SK-MEL-5 (cell line): ENCODE data around the gene RNF123. TPM values are rescaled to one million over a fixed set of nuclear protein-coding genes. Genes with fewer than 3 reads are reported as not detected.

ENCODE experiments used
- DNase-seq: peaks from one replicate; pipeline ENCODE4 v3.0.0-alpha.2; 2016; ENCODE audit warnings: low read depth, low spot score
- in situ Hi-C: cut with HindIII; loops from 2 replicates; pipeline ENCODE4 v1.10.0; 2016; ENCODE audit warnings: low sequenced_read_pairs, high pct_unique_total_duplicates, low pct_unique_long_range_greater_than_20kb
- polyA plus RNA-seq, 2 experiments: library from polyadenylated mRNA; depleted of rRNA; stranded (reverse); fragments of >200 nt; gene quantifications; 2 replicates each; pipeline ENCODE4 v1.2.3, GENCODE V29; 2015
- total RNA-seq: library from RNA; depleted of rRNA; stranded (reverse); fragments of >200 nt; shearing (Covaris generic); gene quantifications from 2 replicates; pipeline ENCODE4 v1.2.3, GENCODE V29; 2014; rRNA removed

Gene RNF123
- 33.5 and 34.2 TPM in 2 replicates for total RNA-seq
- 76.9 and 94.6 TPM in 2 replicates for polyA plus RNA-seq (2015; cell fraction: cytosol; rRNA removed)
- polyA plus RNA-seq (2015; cell fraction: nucleus; rRNA removed) = 152 and 186 TPM in 2 replicates

DNA sequence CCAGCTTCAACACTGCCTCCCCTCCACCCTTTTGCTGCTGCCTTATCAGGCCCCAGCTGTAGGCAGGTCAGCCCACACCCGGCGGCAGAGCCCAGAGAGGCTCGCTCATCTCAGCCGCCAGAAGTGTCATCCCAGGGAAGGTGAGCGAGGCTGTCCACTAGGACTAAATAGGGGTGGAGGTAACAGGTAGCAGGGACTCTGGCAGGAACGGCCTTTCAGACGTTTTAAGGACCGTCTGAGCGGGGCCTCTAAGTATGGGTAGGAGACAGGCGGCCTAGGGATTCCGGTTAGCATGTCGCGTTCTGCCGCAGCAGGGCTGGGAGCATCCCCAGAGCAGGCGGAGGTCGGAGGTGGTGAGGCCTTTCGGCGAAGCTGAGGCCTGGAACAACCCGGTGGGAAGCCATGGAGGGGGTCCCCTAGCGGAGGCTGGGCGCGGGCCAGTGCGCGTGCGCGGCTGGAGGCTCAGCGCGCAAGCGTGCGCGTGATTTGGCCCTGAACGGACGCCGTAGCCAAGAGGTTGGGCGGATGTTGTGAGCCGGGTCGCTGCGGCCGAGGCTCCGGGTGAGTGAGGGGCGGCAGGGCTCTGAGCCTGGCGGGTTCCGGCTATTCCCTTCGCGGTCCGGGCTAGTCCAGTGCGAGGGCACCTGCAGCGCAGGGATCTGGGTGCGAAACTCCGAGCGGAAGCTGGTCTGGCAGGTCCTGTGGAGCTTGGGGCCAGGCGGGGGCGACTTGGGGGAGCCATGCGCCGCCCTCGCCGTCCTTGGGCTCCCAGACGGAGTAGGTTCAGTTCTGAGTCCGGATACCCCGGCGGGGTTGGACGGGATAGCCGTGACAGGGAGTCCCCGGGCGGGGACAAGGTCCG is at the start of gene RNF123, which contains the start of gene MST1:
TSS of gene RNF123 (plus strand) at position 512 of the 862 bp plus-strand sequence. CDS start 1,609 bp downstream, outside the sequence.
TSS of gene MST1 (minus strand) at position 429 of the 862 bp plus-strand sequence. CDS start 783 bp downstream, outside the sequence.
- peak; percentile 88 for DNase-seq

DNA sequence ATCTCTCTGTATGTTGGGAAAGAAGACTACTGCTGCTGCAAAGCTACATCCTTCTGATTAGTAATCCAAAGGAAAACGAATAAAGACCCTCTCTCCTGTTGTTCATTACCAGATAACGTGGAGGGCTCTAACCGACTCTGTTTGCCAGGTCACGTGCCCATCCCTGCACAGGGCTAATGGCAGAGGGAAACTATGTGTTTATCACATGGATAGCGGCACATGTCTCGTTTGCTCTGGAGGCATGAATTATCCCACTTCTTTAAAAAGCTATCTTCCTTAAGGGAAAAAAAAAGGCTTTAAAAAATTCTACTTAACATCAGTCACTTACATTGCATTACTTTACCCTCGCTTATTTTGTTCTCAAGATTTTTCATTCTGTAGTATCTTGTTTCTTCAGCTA is 48.1 kb upstream of the RNF123 start:
- no peak for DNase-seq
- in situ Hi-C loops = no loop called here

More for the DNA sequence above, at the start of gene RNF123, which contains the start of gene MST1:
- in situ Hi-C loops = no loop called here

- in situ Hi-C loops = no loop called here
- no peak for DNase-seq
Observed at GRCh38 chr3:49641921-49642707, 47.2 kb upstream of the RNF123 start.

DNA sequence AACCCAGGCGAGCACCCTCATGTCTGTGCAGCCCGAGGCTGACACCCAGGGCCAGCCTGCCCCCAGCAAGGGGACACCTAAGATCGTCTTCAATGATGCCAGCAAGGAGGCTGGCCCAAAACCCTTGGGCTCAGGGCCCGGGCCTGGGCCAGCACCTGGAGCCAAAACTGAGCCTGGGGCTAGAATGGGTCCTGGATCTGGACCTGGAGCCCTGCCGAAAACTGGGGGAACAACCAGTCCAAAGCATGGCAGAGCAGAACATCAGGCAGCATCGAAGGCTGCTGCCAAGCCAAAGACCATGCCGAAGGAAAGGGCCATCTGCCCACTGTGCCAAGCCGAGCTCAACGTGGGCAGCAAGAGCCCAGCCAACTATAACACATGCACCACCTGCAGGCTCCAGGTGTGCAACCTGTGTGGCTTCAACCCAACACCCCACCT is 46.6 kb upstream of the RNF123 start:
- no peak for DNase-seq
- in situ Hi-C loops = no loop called here

DNA sequence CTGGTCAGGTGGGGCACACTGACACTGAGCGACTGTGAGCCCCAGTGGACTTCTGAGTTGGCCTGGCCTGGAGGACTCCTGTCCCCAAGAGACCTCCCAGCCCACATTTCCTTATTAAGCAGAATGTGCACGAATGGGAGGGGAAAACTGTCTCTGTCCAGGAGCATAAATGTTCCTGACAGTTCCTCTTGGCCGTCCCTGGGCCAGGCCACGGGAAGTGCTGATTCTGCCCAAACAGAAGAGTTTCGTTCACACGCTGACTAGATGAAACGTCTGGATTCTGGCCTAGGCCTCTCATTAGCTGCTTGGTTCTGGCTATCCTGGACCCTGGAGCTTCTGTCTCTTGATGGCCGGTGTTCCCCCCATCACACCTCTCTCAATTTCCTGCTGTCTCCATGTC is 44.7 kb upstream of the RNF123 start:
- in situ Hi-C loops = no loop called here
- no peak for DNase-seq

DNA sequence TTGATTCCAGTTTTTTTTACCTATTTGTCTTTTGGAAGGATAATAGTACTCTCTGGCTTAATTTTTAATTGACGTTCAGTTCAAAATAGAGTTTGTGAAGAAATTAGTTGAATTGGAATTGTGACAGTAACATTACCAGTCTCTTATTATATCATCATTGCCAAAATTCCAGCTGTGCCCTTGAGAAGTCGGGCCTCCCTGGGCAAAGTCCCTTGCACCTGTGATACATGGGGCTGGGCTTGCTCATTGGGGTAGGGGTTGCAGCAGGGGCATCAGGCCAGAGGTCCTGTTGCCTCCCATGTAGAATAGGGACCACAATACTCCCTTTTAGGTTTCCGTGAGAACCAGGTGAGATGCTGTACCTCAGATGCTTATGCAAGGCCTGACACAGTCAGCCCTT is 43.1 kb upstream of the RNF123 start:
- no peak for DNase-seq
- in situ Hi-C loops = no loop called here

GRCh38 chr3:49647741-49648140 is 41.6 kb upstream of the RNF123 start:
- in situ Hi-C loops = no loop called here

DNA sequence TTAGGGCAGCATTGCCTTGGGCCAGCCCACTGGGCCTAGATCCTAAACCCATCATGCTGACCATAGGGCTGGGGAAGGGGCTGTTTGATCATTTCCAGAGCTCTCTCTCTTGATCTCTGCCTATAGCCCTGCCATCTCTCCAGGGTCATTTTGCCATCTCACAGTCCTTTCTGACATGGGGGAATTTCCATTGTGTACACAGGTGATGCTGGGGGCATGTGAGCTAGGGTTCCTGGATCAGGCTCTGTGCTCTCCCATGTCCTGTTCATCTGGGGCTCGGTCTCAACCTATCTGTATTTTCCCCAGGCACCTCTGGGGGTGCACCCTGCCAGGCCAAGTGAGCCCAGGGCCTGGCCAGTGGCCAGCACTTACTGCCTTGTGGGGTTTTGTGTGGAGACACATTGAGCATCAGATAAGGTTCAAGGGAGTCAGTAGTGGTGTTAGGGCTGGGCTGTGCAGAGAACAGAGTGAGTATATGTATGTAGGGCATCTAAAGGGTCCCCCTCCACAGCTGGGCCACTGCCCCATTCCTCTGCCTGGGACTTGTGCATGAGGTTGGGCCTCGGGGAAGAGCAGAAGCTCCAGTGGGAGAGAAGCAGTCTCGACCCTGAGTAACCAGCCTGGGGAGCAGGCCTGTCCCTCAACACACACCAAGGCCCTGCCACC is 40.9 kb upstream of the RNF123 start:
- in situ Hi-C loops = no loop called here
- no peak for DNase-seq

More at GRCh38 chr3:49647741-49648140, 41.6 kb upstream of the RNF123 start:
- no peak for DNase-seq

DNA sequence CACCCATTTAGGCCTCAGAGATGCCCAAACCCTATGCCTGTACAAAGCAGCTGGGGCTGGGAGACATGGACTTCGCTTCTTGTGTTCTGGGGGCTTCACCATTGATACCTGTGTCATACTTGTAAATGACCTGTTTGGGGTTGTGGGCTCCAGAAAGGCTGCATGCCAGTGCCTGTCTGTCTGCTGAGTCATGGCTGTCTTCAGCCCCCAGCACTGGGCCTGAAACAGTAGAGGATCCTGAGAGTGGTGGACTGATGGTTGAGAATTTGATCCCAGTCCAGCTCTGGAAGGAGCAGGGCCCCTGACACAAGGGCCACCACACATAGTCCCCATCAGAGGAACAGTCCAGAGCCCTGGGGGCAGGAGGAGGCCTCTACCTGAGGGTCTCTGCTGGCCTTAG is 39.8 kb upstream of the RNF123 start:
- DNase-seq = no peak
- in situ Hi-C loops = no loop called here

DNA sequence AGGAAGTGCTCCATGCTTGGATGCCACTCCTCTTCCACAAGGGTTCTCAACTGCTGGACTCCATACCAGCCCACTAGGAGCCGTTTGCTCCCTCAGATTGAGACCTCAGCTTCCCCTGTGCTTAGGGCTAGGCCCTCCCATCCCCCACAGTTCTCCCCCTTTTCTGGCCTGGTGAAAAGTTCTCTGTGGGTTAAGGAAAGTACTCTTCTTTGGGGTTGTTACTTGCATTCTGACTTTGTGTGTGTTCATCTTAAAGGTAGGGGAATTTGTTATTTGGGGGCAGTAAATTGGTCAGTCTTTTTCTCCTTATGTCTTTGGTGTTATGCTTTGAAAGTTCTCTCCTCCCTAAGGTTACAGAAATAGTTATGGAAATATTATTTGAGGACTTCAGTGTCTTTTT is 39.2 kb upstream of the RNF123 start:
- no peak for DNase-seq
- in situ Hi-C loops = no loop called here

DNA sequence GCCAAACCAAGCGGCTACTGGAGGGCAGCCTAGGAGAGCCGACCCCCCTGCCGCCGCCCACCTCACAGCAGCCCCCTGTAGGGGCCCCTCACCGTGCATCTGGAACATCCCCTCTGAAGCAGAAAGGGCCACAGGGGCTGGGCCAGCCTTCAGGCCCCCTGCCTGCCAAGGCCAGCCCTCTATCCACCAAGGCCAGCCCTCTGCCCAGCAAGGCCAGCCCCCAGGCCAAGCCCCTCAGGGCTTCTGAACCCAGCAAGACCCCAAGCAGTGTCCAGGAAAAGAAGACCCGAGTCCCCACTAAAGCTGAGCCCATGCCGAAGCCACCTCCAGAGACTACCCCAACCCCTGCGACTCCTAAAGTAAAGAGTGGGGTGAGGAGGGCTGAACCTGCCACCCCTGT is 38.7 kb upstream of the RNF123 start:
- no peak for DNase-seq
- in situ Hi-C loops = no loop called here

- DNase-seq = no peak
- in situ Hi-C loops = no loop called here
Observed at GRCh38 chr3:49652218-49652902, 37.0 kb upstream of the RNF123 start.

- in situ Hi-C loops = no loop called here
- DNase-seq = no peak
Observed at GRCh38 chr3:49652903-49653415, 36.4 kb upstream of the RNF123 start.

GRCh38 chr3:49653621-49654020 is 35.7 kb upstream of the RNF123 start:
- DNase-seq = no peak
- in situ Hi-C loops = no loop called here

- in situ Hi-C loops = no loop called here
- DNase-seq = no peak
Observed at GRCh38 chr3:49654176-49654825, 35.1 kb upstream of the RNF123 start.

GRCh38 chr3:49654955-49655556 is 34.3 kb upstream of the RNF123 start:
- DNase-seq = no peak

More at GRCh38 chr3:49654955-49655556, 34.3 kb upstream of the RNF123 start:
- in situ Hi-C loops = no loop called here
